ENCODE data around the gene BRSK2.

The BRSK2 gene

DNA sequence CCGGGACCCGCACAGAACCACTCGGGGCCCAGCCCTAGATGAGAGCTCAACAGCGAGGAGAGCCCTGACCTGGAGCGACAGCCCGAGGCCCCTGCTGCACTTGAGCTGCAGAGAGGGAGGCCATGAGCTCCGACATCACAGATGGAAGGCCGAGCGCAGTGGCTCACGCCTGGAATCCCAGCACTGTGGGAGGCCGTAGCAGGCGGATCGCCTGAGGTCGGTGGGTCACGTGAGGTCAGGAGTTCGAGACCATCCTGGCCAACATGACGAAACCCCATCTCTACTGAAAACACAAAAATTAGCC is 13.8 kb upstream of the BRSK2 start:
- DNase-seq: no peak

DNA sequence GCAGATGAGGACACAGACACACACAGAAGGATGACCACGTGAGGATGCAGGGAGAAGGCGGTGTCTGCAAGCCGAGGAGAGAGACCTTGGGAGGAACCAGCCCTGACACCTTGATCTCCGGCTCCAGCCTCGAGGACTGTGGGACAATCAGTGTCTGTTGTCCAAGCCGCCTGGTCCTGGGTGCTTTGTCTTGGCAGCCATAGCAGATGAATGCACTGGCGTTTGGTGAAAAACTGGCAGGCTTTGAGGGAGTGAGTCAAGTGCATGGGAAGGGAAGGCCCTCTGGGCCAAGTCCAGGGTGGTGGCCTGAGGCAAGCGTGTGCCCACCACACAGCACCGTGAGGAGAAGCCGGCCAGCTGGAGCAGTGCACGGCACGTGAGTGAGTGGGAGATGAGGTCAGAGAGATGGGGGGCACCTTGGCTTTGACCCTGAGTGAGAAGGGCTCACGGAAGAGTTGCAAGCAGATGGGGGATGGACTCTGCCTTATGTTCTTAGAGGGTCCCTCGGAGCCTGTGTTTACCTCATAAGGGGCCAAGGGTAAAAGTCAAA is 12.4 kb upstream of the BRSK2 start:
- no peak for DNase-seq

DNA sequence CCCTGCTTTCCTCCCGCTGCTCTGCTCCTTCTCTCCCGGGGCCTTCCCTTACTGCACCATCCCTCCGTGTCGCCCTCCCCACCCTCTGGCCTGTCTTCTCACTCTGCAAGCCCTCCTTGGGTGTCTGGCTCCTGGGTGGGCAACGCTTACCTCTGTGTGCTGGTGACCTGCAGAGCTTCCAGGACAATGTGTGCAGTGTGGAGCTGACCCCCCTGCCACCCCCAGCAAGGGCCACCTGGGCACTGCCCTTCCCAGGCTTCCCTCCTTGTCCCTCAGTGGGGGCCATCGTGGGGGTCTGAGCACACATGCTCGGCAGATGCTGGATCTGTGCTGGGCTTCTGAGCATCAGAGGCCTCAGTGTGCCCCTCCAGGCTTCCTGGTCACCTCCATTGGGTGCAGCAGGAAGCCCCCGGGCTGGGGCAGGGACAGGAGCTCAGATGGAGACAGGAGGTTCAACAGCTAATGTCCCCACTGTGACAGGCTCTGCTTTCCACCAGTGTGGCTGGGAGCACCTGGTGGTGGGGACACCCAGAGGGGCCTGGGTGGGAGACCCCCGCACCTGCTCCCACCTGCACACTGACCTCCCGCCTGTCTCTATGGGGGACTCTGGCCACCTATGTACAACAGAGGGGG is 7.8 kb upstream of the BRSK2 start:
- DNase-seq: no peak

DNA sequence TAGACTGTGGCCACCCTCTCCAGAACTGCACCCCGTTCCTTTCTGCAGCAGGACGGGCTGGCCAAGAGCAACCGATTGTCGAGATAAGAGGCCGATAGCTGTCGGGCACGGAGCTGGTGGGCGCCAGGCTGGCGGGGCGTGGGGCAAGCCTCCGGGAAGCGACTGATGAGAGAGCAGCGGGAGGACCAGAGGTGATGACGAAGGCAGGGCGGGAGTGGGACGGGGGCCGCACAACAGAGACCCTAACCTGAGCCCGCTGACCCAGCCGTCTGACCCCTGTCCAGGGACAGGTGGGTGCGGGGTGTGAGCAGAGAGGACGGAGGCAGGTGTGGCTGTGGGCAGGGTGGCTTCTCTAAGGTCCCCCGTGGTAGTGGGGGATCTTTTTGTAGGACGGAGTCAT is 7.3 kb upstream of the BRSK2 start:
- DNase-seq: no peak

DNA sequence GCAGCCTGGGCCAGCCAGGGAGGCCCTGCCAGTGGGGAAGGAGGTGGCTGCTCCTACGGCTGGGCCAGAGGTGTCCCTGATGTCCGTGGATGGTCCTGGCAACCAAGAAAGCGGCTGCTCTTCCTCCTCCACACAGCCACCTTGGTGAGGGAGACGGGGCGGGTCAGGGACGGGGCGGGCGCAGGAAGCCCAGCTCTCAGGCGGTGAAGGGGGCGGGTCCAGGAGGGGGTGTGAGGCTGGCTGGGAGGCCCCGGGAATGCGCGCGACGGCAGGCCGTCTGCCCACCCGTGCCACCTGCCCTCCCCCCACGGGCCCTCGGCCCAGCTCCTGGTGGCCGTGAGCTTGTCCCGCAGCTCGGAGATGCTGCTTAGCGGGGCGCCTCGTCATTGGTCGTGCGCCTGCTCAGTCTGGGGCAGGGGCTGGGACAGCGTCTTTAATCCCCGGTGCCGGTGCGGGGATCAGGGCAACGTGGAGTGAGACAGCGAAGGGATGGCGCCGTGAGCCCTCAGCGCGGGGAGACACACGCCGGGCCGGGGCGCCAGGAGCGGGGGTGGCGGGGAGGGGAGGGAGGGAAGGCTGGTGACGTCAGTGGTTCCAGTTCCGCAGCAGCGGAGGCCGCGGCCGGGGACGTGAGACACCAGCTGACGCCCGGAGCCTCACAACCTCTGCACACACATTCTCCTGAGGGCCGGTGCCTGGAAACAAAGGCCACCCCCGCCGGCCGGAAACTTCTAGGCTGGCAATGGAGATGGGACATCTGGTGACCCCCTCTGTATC is 6.7 kb upstream of the BRSK2 start:
- DNase-seq: peak in 47 of 56 donors; percentile 21 to 87 (median 63)

DNA sequence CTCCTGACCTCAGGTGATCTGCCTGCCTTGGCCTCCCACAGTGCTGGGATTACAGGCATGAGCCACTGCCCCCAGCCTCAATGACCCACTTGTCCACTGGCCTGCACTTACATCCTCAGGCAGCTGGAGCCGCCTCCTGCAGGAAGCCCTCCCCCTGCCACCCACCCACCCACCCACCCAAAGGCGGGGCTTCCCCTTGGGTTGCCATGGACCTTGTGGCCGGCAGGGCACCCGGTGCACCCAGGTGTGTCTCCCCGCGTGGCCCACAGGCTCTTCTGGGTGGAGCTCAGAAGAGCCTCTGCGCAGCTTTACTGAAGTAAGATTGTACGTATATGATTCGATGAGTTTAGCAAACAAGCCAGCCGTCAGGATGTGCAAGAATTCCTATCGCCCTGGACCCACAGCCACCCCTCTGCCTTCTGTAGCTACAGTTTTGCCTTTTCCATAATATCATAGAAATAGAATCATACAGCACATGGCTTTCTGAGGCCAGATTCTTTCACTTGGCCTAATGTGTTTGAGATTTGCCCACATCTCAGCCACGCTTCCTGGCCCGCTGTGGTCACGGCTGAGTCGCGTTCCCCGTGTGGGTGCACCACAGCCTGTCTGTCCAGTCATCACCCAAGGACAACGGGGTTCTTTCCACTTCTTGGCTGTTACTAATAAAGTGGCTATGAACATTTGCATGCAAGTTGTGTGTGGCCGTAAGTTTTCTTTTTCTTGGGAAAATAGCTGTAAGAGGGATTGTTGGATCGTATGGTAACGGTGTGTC is 5.3 kb upstream of the BRSK2 start:
- no peak for DNase-seq

DNA sequence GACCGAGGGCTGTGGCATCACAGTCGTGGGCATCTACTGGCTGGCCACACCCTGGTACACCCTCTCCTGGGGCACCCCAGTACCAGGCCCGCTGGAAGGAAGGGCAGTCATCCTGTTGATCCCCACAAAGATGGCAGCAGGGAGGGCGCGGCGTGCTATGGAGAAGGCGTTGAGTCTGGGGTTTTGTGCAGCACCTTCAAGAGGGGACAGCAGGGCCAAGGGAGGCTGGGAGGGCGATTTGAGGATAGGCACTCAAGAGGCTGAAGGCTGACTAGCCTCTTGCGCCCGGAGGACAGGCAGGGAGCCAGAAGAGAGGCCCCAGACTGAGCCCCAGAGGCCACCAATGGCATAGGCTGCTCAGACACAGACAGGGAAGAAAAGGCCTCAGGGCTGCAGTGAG is 2.2 kb upstream of the BRSK2 start:
- DNase-seq: no peak

DNA sequence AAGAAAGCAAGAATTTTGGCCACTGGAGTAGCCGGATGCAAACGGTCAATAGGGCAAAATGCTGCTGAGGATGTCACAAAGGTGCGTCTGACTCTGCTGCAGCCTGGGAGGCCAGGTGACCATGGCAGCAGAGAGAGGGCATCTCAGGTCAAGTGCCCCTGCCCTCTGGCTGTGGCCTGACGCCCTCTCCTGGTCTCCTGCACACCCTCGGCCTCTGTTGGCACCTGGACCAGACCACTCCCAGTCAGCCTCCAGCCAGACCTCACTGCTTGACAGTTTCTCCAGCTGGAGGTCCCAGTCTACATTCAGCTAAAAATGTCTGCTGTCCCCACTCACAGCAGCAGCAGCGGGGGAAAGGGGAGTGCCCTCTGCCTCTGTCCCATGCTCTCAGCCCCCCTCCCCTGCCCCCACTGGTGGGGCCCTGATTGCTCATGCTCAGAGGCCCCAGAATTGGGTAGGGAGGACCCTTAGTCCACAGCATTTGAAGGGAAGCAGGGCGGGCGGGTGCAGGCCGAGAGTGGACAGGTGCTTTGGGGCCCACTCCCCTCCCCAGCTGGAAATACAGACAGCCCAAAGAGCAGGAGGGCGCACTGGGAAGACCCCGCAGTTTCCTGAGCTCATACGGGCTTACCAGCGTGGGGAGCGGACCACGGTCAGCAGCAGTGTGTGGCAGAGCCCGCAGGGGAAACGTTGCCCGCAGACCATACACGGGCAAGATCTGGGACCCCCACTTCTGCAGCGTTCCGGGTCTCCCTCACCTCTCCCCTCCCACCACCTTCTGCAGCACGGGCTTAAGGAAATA is 1.6 kb upstream of the BRSK2 start:
- DNase-seq: no peak

DNA sequence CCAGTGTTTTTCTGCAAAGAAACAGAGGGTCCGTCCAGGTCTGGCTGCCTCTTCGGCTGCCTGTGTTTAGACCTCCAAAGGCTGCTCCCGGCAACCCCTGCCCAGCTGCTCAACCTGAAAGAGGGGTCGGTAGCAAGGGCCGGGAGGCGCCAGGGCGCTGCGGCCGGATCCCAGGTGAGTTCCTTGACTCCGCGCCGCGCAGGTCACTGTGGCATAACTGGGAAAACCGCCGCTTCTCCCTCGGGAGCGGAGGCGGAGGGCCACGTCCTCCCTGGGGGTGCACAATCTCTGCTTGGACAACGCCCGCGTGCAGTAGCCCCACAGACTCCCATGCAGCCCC is 1.0 kb upstream of the BRSK2 start:
- no peak for DNase-seq

DNA sequence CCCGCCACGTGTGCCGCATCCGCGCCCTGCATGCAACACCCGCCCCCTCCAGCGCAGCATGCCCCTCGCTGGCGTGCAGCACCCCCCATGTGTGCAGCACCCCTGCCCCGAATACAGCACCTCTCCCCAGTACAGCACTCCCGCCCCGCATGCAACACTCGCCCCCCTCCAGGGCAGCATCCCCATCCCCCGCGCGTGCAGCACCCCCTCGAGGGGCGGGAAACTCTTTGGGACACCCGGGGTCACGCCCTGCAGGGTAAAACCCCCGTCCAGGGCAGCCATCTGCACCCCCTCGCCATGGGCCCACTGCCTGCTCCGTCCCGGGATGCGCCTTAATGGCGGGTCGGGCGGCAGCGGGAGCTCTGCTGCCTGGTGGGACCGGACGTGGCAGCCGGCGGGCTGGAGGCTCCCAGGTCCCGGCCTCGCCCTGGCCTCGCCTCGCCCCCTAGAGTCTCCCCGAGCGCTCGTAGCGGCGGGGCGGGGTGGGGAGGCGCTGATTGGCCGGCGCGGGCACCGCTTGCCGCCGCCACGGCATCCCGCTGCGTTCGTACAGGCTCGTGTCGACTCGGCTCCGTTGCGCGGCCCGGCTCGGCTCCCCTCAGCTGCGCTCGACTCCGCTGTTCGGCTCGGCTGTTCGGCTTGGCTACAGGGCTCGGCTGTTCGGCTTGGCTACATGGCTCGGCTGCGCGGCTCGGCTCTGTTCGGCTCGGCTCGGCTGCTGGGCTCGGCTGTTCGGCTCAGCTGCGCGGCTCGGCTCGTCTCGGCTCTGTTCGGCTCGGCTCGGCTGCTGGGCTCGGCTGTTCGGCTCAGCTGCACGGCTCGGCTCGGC is 417 bp upstream of the BRSK2 start:
- DNase-seq: peak; percentile 38 to 99 (median 94)

DNA sequence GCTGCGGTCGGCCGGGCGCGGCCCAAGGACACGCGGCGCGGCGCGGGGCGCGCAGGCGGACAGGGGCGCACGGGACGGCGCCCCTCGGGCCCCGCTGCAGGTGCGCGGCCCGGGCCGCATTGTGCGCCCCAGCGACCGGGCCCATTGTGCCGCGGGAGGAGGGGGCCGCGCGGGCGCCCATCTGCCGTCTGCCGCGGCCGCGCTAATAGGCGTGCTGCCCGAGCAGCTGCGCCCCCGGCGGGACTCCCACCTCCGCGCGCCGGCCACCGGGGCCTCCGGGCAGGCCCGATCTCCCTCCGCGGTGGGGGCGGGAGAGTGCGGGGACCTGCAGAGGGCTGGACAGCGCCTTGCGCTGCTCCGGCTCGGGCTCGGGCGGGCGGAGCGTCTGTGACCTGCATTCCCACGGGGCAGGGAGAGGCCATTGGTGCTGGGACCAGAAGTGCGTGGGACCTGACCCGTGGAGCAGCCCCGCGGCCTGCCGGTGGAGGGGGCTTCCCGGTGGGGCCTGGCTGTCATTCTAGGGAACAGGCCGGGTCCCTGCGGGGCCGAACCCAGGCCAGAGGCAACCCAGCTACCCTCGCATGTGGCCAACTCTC is 933 bp downstream of the BRSK2 start:
- peak in 24 of 56 donors; percentile 28 to 75 (median 64) for DNase-seq

DNA sequence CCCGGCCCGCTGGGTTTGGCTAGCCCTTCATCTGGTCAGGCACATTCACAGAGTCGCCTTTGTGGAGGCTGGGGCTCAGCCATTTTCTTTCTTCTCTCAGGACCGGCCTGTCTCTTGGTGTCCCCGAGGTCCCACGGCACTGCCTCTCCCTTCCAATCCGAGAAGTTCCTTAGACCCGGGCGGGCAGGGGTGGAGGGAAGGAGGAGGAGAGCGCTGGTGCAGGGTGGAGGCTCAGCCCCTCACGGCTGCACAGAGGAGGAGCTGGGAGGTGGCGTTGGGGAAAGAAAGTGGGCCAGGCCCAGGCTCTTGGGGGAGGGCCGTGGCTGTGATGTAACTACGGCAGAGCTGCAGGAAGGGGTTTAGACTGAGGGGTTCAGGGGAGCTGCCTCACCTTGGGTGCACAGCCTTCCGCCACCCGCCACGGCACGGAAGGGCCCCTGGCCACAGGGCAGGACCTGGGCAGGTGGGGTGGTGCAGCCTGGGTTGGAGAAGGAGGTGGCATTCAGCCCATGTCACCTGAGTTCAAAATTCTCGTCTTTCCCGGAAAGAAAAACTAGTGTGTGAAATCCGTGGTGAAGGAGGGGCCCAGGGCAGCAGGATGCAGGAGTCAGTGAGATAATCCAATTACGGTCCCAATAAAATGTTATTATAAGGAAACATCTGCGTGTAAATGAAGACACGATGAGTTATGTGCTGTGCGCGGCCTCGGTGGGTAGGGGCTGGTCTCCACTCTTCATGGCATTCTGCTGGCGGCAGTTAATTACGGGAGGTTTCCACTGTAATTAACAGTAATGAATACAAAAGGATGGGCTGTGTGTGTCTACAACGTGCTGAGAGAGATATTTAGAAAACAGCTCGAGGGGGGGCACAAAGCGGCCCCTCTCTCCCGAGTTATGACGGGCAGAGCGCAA is 1.7 kb downstream of the BRSK2 start:
- peak in 42 of 56 donors; percentile 34 to 76 (median 59) for DNase-seq

DNA sequence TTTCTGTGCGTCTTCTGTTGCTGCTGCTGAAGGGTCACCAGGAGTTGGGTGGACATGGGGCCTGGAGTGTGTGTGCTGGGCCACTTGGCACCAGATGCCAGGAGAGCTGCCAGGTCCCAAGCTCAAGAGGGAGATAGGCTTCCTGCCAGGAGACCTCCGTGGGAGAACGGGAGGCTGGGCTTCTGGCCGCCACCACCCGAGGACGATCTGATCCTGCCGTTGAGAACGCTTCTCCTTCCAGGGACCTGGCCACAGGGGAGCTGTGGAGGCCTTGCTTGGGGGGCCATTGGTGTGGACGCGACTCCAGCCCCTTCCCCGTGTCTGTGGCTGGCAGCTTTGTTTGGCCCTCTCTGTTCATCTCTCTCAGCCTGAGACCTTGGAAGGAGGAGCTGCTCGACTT is 2.4 kb downstream of the BRSK2 start:
- no peak for DNase-seq

DNA sequence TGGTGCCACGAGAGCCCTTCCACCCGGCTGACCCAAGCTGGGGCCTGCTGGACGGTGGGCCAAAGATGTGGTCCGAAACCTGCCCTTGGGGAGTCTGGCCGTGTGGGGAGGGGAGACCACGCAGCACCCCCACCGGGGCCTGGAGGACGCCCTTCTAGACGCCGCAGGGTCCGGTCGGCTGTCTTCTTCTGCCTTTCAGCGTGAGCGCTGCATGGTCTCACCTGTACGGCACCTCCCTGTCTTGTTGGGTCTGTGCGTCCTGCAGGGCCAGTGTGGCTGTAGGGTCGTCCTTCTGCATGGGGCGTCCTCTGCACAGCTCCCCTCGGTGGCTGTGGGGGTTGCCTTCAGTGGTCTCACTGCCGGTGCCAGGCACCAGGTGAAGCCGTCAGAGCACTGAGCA is 2.8 kb downstream of the BRSK2 start:
- no peak for DNase-seq

DNA sequence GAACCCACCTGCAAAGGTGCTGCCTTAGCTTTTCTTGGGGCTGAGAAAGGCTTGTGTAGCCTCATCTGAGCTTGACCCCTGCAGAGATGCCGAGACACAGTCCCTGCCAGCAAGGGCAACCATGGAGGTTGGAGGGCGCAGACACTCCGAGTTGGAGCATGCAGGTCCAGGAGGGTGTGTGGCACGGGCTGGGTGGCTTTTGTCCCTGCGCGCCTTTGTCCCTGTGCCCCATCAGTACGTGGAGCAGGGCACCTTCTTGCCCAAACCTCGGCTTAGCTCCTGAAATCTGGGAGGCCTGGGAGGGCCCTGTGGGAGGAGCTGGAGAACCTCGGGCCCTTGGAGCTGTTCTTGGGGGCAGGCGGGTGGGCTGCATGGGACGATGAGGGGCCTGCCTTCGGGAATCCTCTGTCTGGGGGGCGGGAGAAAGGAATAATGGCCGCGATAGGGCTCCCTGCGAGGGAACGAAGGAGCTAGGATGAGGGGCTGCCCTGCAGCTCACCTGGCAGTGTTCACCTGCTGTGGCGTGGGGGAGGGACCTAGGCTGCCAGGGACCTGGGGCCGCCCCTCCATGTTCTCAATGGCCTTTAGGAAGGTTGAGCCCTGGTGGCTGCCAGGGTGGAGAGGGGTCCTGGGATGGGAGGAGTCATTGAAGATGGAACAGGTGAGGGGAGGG is 3.4 kb downstream of the BRSK2 start:
- no peak for DNase-seq

DNA sequence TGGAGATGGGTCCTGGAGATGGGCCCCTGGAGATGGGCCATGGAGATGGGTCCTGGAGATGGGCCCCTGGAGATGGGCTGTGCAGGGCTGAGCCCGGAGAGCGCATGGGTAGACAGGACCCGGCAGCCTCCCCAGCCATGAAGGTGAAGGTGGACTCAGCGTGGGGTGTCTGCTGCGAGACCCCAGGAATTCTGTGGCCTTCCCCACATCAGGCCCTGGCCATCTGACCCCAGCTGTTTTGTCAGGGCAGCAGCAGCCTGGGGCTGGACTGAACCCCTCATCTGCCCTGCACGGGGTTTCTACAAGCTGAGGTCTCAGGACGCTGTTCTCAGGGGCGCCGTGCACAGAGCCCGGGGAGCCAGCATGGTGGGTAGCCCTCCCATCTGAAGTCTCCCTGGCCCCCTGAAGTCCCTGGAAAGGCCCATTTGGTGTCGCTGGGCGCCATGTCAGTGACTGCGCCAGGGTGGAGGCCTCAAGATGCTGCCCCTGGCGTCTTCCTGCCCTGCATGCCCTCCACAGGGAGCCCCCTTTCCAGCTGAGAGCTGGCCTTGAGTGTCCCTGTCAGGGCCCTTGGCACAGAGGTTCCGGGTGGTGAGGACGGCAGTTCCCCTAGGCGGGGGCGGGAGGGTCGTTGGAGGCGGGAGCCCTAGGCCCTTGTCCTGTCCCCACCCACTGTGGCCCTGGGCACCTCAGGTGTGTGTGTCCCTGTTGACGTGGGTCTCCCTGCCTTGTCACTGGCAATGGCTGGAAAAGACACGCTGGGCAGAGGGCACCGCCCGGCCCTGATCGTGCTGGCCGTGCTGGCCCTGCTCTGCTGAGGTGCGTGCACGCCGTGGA is 5.4 kb downstream of the BRSK2 start:
- DNase-seq: no peak

DNA sequence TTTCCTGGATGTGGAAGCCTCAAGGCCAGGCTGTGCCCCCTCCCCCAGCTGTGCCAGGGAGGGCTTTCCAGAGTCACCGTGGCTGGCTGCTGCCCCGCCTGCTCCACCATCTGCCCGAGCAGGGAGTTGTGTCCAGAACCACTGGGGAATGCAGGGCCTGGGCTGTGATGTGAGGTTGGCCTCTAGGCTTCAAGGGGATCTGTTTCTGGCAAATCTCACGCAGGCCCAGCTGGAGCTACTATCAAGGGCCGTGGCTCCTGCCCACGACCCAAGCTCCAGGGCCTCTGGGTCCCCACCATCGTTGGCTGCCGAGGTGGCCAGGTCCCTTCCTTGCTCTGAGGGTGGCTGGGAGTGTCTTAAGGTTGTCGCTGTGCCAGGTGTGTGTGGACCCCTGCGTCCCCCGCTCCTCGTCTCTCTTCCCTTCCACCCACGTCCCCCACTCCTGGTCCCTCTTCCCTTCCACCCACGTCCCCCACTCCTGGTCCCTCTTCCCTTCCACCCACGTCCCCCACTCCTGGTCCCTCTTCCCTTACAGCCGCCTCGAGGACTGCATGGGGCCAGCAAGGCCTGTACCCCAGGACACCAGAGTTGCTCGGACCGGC is 6.1 kb downstream of the BRSK2 start:
- peak in 1 of 56 donors; percentile 19 for DNase-seq

Data from amygdala (tissue), 56 donors.